GM18870 (cell line): ENCODE data around the gene NPAS4.
"Not testable (repeated sequence)": the region's sequence is repeated elsewhere in the genome, so short reads cannot be mapped to it uniquely, and the experiment has no call there.

ENCODE experiments used
- ATAC-seq: cut with Tn5 transposase; IDR thresholded peaks from one replicate; pipeline ENCODE4 v1.9.1; 2021; ENCODE audit warnings: moderate library complexity; ENCODE audit not compliant: unreplicated experiment

NPAS4 gene

GRCh38 chr11:66417000-66417399 is 3.8 kb upstream of the NPAS4 start:
- no peak for ATAC-seq

- no peak for ATAC-seq
Measured at GRCh38 chr11:66418168-66418985, 2.5 kb upstream of the NPAS4 start.

GRCh38 chr11:66418986-66419308 is 1.9 kb upstream of the NPAS4 start:
- no peak for ATAC-seq

GRCh38 chr11:66419825-66420224 is 1.0 kb upstream of the NPAS4 start:
- no peak for ATAC-seq

GRCh38 chr11:66421492-66422205 is 814 bp downstream of the NPAS4 start:
- ATAC-seq, result no peak

GRCh38 chr11:66426314-66426713 is 5.5 kb downstream of the NPAS4 start:
- ATAC-seq, result no peak

GRCh38 chr11:66428933-66429332 is 8.1 kb downstream of the NPAS4 start:
- ATAC-seq, result no peak

GRCh38 chr11:66429983-66430602 is 9.3 kb downstream of the NPAS4 start:
- no peak for ATAC-seq

- ATAC-seq, result not testable (repeated sequence)
Measured at GRCh38 chr11:66431287-66431686, 10.5 kb downstream of the NPAS4 start.

- ATAC-seq, result not testable (repeated sequence)
Measured at GRCh38 chr11:66431871-66432329, 11.1 kb downstream of the NPAS4 start.

- ATAC-seq, result no peak
Measured at GRCh38 chr11:66432597-66432996, 11.8 kb downstream of the NPAS4 start.

- no peak for ATAC-seq
Measured at GRCh38 chr11:66437979-66438503, 17.2 kb downstream of the NPAS4 start.

GRCh38 chr11:66438504-66439466 is 17.9 kb downstream of the NPAS4 start, which contains the start of gene MRPL11:
TSS of gene MRPL11 (minus strand) at chr11:66438848. CDS start at chr11:66438754, 94 bp downstream.
- peak; percentile 86 for ATAC-seq

- not testable (repeated sequence) for ATAC-seq
Measured at GRCh38 chr11:66440101-66440939, 19.5 kb downstream of the NPAS4 start.

- not testable (repeated sequence) for ATAC-seq
Measured at GRCh38 chr11:66440940-66441282, 20.1 kb downstream of the NPAS4 start.

GRCh38 chr11:66443602-66444001 is 22.8 kb downstream of the NPAS4 start:
- no peak for ATAC-seq

GRCh38 chr11:66447012-66447411 is 26.2 kb downstream of the NPAS4 start:
- no peak for ATAC-seq

GRCh38 chr11:66448523-66448922 is 27.7 kb downstream of the NPAS4 start:
- ATAC-seq, result no peak

- ATAC-seq, result no peak
Measured at GRCh38 chr11:66450560-66450959, 29.7 kb downstream of the NPAS4 start.
